Psoas muscle (tissue), 8 donors: ENCODE data around the gene PRKCH. TPM values are rescaled to one million over a fixed set of nuclear protein-coding genes. Genes with fewer than 3 reads are reported as not detected.

Source experiments
- ATAC-seq, 4 donors: fragments of 200-7000 bp; cut with Tn5 transposase; one replicate each; pipeline ENCODE4 v1.9.1; 2020; ENCODE audit warnings: moderate library complexity in 3 of 4, mild to moderate bottlenecking in 2 of 4
- DNase-seq, 2 donors: peaks; one replicate each; pipeline ENCODE4 v3.0.0-alpha.2; 2020
- H3K27ac ChIP-seq: fragments of 200-600 bp; one replicate; pipeline ENCODE4 v1.8.0; 2022
- H3K27me3 ChIP-seq, 3 donors: fragments of 200-600 bp in 1 of 3; one replicate each; pipeline versions ENCODE4 v1.6.1 to v1.8.0; 2013 to 2022; ENCODE audit warnings: low read length in 2 of 3, mild to moderate bottlenecking in 2 of 3, moderate library complexity in 1 of 3; ENCODE audit not compliant: insufficient read depth in 3 of 3
- H3K36me3 ChIP-seq, 2 donors: fragments of 200-600 bp in 1 of 2; one replicate each; pipeline versions ENCODE4 v1.6.1 to v1.8.0; 2013 to 2022; ENCODE audit warnings: low read depth in 1 of 2, mild to moderate bottlenecking in 1 of 2, moderate library complexity in 1 of 2; ENCODE audit not compliant: insufficient read depth in 1 of 2
- H3K4me1 ChIP-seq: fragments of 200-600 bp; one replicate; pipeline ENCODE4 v1.8.0; 2022
- H3K4me3 ChIP-seq: fragments of 200-600 bp; one replicate; pipeline ENCODE4 v1.8.0; 2022; ENCODE audit warnings: mild to moderate bottlenecking
- H3K9me3 ChIP-seq: fragments of 200-600 bp; one replicate; pipeline ENCODE4 v1.8.0; 2022
- CTCF ChIP-seq: fragments of 200-600 bp; IDR thresholded peaks from one replicate; pipeline ENCODE4 v1.8.0; 2022; ENCODE audit warnings: antibody characterized with exemption
- WGBS, 3 donors: extraction: QIAGEN DNeasy Blood & Tissue Kit; methylation state at CpG; one replicate each; pipeline versions ENCODE4 v1.1.6 to v1.1.7; 2013; 5-methylcytosine and 5-hydroxymethylcytosine counted together
- intact Hi-C, 2 donors: fragments of 100-400 bp; cut with DNase I; formaldehyde crosslinking; loops; one replicate each; pipeline versions ENCODE4 v1.11.0 to v1.14.2; 2022
- polyA plus RNA-seq, 3 donors: library from polyadenylated mRNA; stranded (reverse); fragments of 200-250 nt; gene quantifications; one replicate each; pipeline ENCODE4 v1.2.3, GENCODE V29; 2013
- total RNA-seq, 4 donors: library from RNA; stranded (reverse); fragmentation: NEBNext Ultra II Directional in 2 of 4; extraction: Animal tissue kit (Norgen Biotek cat#: 25700) in 2 of 4; gene quantifications; one replicate each; pipeline versions ENCODE4 v1.2.1 to v1.2.4, GENCODE V29; 2021 to 2023
- donor health status: healthy with polysubstance abuse.
- donor health status: DM: no; HTN: no; CAD: no; lungs with moderate emphysema.
- donor health status: Bipolar disorder and iron deficiency.
- donor health status: healthy.
- donor health status: DM: yes; HTN: yes; CAD: no.
- donor health status: DM: no; HTN: no; CAD: no.
- donor health status: DM: no; HTN: no; CAD: no.
- donor health status: DM: yes; HTN: yes; CAD: no.

The PRKCH gene
- total and polyA plus RNA-seq, 7 donors, result 5.9 to 17.9 (median 11.1) TPM

- 65 to 69% (median 66%) methylated on average over 14 of the region's 14 CpGs for WGBS, 3 donors
- H3K36me3 ChIP-seq, result peaks cover 0 to 9% of the 10 kb centered on the region in 2 donors
- H3K27me3 ChIP-seq, result no peaks in the 10 kb centered on the region
- H3K4me1 ChIP-seq, result peaks cover 28% of the 10 kb centered on the region
- peak overlapping the region; percentile 70 for H3K27ac ChIP-seq
- intact Hi-C loops, result no loop called here
- no peak for TF ChIP-seq CTCF
- H3K9me3 ChIP-seq, result no peaks in the 10 kb centered on the region
- no peak overlapping the region for H3K4me3 ChIP-seq
- peak; percentile 54 to 87 (median 80) for ATAC-seq
- no peak for DNase-seq
Measured at GRCh38 chr14:61547186-61548069, 226.0 kb downstream of the PRKCH start.

- WGBS, 3 donors, result 44 to 56% (median 48%) methylated on average over 2 of the region's 2 CpGs
- peaks cover 10% of the 10 kb centered on the region for H3K4me1 ChIP-seq
- ATAC-seq (no peak), DNase-seq (no peak)
- H3K36me3 ChIP-seq, result peaks cover 0 to 9% of the 10 kb centered on the region in 2 donors
- H3K27me3 ChIP-seq, result no peaks in the 10 kb centered on the region
- no peaks in the 10 kb centered on the region for H3K9me3 ChIP-seq
- H3K4me3 ChIP-seq, result no peak overlapping the region
- intact Hi-C loops, result no loop called here
- H3K27ac ChIP-seq, result no peak overlapping the region
- TF ChIP-seq CTCF, result no peak
Measured at GRCh38 chr14:61549425-61549824, 228.0 kb downstream of the PRKCH start.

GRCh38 chr14:61551384-61551783 is 230.0 kb downstream of the PRKCH start:
- no peak overlapping the region for H3K27ac ChIP-seq
- DNase-seq (no peak), ATAC-seq (no peak)
- H3K4me1 ChIP-seq, result peaks cover 12% of the 10 kb centered on the region
- no peaks in the 10 kb centered on the region for H3K27me3 ChIP-seq
- no peak for TF ChIP-seq CTCF
- H3K36me3 ChIP-seq, result peaks cover 0 to 9% of the 10 kb centered on the region in 2 donors
- H3K9me3 ChIP-seq, result no peaks in the 10 kb centered on the region
- intact Hi-C loops, result no loop called here
- H3K4me3 ChIP-seq, result no peak overlapping the region
- WGBS, 3 donors, result 95 to 98% (median 97%) methylated on average over 3 of the region's 3 CpGs

DNA sequence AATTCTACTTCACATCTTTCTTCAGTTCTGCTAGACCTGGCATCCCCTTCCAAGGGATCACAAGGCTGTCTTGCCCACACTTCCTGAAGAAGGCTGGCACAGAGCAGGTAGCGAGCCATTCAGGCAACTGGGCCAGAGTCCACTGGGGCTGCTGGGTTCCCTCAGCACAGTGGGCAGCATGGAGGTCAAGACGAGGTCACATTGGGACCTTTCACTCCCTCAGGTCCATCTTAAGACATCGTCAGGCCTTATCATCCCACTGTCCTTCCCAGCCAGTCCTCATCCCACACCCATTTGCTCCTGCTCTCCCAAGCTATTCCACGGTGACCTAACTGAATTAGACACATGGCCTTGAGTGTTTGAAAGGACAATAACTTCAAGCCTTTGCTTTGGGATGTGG is 230.9 kb downstream of the PRKCH start:
- no peak for TF ChIP-seq CTCF
- intact Hi-C loops, result no loop called here
- WGBS, 3 donors, result 74 to 90% (median 87%) methylated on average over 4 of the region's 4 CpGs
- DNase-seq (no peak), ATAC-seq (no peak)
- no peak overlapping the region for H3K4me3 ChIP-seq
- peaks cover 12% of the 10 kb centered on the region for H3K4me1 ChIP-seq
- H3K36me3 ChIP-seq, result peaks cover 0 to 9% of the 10 kb centered on the region in 2 donors
- no peaks in the 10 kb centered on the region for H3K27me3 ChIP-seq
- no peak overlapping the region for H3K27ac ChIP-seq
- H3K9me3 ChIP-seq, result no peaks in the 10 kb centered on the region
